ENCODE results near the gene SMU1.

DNA sequence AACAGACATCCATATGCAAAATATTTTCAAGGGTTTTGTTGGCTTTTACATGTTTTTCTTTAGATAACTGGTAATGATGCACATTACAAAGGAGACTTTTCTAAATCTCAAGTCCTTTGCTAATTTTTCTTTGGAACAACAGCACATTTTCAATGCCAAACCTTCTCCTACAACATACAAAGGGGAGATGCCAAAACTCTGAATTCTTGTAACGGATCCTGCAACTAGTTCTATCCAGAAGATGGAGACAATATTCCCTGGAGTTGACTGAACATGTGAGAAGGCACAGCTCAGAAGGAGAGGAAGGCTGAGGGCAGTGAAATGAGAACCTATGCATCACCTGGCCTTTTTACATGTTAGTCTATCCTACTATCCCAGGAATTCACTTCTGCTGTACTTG lies 30.4 kb downstream of the SMU1 start:
- no peak for TF ChIP-seq POLR2A (IDR thresholded peaks at IDR 0.05)
- TF ChIP-seq, protein P1, sequence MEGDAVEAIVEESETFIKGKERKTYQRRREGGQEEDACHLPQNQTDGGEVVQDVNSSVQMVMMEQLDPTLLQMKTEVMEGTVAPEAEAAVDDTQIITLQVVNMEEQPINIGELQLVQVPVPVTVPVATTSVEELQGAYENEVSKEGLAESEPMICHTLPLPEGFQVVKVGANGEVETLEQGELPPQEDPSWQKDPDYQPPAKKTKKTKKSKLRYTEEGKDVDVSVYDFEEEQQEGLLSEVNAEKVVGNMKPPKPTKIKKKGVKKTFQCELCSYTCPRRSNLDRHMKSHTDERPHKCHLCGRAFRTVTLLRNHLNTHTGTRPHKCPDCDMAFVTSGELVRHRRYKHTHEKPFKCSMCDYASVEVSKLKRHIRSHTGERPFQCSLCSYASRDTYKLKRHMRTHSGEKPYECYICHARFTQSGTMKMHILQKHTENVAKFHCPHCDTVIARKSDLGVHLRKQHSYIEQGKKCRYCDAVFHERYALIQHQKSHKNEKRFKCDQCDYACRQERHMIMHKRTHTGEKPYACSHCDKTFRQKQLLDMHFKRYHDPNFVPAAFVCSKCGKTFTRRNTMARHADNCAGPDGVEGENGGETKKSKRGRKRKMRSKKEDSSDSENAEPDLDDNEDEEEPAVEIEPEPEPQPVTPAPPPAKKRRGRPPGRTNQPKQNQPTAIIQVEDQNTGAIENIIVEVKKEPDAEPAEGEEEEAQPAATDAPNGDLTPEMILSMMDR (IDR thresholded peaks at IDR 0.05): no peak
- no peak for TF ChIP-seq POLR2AphosphoS5 (IDR thresholded peaks at IDR 0.05)
- no peak for TF ChIP-seq EP300 (IDR thresholded peaks at IDR 0.05)
